HG03103 (cell line): ENCODE results near the gene RAB10.
A peak's percentile ranks its signal among the peaks of the same experiment; 100 is the strongest.

Experiments used
- ATAC-seq: cut with Tn5 transposase; IDR thresholded peaks from one replicate; pipeline ENCODE4 v1.9.1; 2021; ENCODE audit warnings: low read depth; ENCODE audit not compliant: unreplicated experiment

RAB10 gene

DNA sequence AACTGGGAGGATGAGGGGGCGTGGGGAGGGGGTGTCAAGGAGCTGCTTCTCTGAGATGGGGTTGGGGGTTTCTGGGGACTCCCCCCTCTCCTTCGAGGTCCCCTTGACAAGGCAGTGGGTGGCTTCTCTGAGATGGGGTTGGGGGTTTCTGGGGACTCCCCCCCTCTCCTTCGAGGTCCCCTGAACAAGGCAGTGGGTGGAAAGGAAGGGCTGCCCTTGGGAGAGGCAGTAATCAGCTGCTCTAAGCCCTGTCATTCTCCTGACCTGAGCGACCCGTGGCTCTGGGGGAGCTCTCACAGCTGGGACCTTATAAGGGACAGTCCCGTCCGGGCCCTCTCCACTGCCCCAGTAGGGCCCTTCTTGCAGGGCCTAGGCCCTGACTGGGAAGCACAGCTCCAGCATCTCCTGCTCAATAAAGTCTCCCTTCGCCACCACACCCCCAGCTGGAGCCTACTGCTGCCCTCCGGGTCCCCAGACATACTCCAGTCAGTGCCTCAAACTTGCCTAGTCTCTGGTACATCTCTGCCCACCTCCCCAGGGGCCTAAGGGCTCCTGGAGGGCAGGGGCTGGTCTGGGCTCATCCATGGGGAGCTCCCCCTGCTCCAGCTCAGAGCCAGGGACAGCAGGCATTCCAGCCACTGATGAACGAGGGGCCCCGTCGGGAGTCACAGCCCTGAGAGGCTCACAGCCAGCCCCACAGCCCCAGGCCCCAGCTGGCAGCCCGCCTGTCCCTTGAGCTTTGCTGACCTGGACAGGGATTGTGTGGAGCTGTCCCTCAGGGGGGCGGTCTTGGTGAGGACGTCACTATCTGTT lies 141.8 kb downstream of the RAB10 start:
- no peak for ATAC-seq

GRCh38 chr2:26176279-26176615 lies 142.4 kb downstream of the RAB10 start:
- no peak for ATAC-seq

DNA sequence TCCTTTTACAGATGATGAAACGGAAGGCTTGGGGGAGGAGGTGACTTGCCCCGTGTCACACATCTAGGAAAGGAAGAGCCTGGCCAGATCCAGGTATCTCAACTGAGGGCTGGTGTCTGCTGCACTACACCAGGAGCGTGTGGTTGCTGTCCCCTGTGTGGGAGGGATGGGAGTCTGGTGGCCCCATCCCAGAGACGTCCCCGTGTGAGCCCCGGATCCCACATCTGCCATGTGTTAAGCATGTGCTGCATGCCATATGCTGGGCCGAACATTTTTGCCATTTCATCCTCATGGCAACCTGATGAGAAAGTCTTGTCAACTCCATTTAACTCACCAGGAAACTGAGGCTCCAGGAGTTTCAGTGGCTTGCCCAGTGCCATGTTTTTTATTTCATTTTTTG lies 143.2 kb downstream of the RAB10 start:
- ATAC-seq: no peak

GRCh38 chr2:26178246-26178645 lies 144.4 kb downstream of the RAB10 start:
- no peak for ATAC-seq

- ATAC-seq: no peak
These were observed 145.0 kb downstream of the RAB10 start for GRCh38 chr2:26178746-26179436.

DNA sequence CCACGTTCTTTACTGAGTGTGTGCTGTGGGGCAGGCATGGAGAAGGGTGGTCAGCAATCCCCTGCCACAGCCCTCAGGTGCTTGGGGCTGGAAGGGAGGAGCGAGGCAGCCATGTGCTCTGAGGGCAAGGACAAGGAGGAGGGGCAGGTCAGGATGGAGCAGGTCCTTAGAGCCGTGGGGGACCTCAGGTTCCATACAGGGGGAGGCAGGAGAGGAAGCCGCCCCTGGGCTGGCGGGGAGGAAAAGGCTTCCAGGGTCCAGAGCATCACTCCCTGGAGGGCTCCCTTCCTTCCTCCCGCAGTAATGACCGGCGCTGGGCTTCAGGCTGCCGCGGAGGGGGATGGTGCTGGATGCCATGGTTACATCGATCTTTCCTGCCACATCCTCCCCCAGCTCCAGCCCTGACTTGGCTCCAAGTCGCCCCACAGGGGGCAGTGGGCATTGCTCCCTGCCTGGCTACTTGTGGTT lies 145.6 kb downstream of the RAB10 start:
- ATAC-seq: no peak

- ATAC-seq: no peak
These were observed 148.6 kb downstream of the RAB10 start for GRCh38 chr2:26182441-26182840.

DNA sequence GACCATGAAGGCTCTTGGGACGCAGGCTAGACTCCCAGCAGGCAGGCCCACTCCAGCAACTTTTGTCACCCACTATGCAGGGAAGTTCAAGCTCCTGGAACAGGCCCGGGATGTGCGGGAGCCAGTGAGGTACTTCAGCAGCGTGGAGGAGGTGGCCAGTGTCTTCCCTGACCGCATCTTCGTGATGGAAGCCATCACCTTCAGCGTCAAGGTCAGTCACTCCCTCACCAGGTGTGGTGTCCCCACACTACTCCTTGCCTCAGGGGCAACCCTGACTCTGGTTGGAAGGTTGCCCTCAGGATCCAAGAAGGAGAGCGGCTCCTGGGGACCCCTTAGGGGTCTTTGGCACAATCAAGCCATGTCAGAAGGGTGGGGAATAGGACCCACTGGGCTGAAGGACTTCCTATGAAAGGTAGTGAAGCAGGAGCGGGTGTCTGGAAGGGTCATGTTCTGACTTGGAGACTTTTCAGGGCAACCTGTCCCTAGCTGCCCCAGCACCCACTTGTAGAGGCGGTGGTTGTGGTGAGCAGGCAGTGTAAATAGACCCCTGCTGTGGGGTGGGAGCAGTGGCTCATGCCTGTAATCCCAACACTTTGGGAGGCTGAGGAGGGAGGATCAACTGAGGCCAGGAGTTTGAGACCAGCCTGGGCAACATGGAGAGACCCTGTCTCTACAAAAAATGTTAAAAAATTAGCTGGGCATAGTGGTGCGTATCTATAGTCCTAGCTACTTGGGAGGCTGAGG lies 149.2 kb downstream of the RAB10 start:
- ATAC-seq: no peak

GRCh38 chr2:26184121-26184520 lies 150.2 kb downstream of the RAB10 start:
- no peak for ATAC-seq

DNA sequence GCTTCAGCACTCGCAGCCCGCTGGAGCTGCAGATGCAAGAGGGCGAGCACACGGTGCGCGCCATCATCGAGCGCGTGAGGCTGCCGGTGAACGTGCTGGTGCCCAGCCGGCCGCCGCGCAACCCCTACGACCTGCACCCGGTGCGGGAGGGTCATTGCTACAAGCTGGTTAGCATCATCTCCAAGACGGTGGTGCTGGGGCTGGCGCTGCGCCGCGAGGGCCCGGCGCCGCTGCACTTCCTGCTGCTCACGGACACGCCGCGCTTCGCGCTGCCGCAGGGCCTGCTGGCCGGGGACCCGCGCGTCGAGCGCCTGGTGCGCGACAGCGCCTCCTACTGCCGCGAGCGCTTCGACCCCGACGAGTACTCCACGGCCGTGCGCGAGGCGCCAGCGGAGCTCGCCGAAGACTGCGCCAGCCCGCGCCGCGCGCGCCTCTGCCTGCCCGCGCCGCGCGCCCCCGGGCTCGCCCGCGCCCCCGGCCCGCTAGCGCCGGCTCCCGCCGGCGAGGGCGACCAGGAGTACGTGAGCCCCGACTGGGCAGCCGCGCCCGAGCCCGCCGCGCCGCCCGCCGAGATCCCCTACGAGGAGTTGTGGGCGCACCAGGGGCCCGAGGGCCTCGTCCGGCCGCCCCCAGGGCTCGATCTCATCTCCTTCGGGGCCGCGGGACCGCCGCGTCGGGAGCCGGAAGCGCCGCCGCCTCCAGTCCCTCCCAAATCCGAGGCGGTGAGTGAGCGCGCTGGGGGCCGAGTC lies 150.8 kb downstream of the RAB10 start:
- peak; percentile 82 for ATAC-seq

DNA sequence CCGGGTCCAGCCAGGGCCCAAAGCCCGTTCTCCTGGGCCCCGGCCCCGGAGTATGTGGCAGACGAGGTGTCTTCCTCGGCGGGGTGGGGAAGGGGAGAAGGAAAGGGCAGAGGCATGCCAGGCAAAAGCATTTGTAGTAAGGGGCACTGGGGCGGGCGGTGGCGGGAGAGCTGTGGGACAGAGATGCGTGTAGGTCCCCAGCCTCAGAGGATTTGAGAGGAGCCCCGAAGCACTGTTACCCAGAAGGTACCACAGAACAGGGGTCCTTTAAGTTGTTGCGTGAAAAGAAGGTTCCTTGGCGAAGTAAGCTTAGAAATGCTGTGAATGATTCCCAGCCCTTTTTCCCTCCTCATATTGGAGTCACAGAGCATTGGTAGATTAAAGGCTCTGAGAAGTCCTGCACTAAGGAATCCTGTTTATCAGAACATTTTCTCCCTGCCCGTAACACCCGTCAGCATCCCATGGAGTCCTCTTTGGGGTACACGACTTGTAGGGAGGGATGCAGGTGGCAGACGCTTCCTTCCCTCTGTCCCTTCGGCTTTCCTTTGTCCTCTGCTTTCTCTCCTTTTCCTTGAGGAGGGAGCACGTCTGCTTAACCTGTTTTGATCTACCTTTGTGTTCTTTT lies 151.5 kb downstream of the RAB10 start:
- ATAC-seq: no peak

DNA sequence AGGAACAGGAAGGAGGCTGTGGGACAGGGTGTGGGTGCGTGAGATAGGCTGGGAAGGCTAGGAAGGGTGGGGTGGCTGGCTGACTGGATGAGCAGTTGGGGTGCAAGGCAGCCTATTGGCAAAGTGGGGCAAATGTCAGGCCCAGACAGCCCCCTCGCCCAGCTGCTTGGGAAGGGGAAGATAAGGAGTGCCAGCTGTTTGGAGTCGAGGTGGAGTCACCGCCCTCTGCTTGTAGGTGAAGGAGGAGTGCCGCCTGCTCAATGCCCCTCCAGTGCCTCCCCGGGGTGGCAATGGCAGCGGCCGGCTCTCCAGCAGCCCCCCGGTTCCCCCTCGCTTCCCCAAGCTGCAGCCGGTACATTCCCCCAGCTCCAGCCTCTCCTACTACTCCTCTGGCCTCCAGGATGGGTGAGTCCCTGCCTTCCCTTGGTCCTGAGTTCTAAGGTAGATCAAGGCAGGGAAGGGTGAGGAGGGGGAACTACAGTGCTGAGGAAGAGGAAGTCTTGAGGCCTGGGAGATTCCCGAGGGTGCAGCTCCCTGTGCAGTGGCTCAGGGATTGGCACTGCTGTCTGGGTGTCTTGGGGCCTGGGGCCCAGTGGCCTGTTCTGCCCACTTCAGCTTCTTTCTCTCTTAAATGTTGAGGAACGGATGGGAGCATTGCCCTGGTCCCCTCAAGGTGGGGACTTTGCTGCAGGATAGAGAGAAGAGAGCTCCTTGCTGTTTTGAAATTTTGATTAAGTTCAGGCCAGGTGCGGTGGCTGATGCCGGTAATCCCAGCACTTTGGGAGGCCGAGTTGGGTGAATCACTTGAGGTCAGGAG lies 152.3 kb downstream of the RAB10 start:
- ATAC-seq: no peak
